Progenitor cell of endocrine pancreas (in vitro differentiated cells): ENCODE measurements around the gene NGLY1. TPM values are rescaled to one million over a fixed set of nuclear protein-coding genes. Genes with fewer than 3 reads are reported as not detected.

Experiments used
- DNase-seq: peaks from one replicate; pipeline ENCODE4 v3.0.0; 2021; ENCODE audit warnings: low spot score; ENCODE audit not compliant: unreplicated experiment
- H3K27ac Mint-ChIP-seq: 2 replicates; pipeline ENCODE4 v1.8.0; 2021; ENCODE audit warnings: mild to moderate bottlenecking, moderate library complexity, mixed read lengths
- H3K27me3 Mint-ChIP-seq: 2 replicates; pipeline ENCODE4 v1.8.0; 2021; ENCODE audit warnings: mixed read lengths
- H3K36me3 Mint-ChIP-seq: 2 replicates; pipeline ENCODE4 v1.8.0; 2022; ENCODE audit warnings: mixed read lengths; ENCODE audit not compliant: insufficient read depth
- H3K4me1 Mint-ChIP-seq: 2 replicates; pipeline ENCODE4 v1.8.0; 2021; ENCODE audit warnings: low read depth, mixed read lengths
- H3K4me3 Mint-ChIP-seq: 2 replicates; pipeline ENCODE4 v1.8.0; 2021; ENCODE audit warnings: low read depth, mild to moderate bottlenecking, moderate library complexity, mixed read lengths
- H3K9me3 Mint-ChIP-seq: 2 replicates; pipeline ENCODE4 v1.8.0; 2021; ENCODE audit warnings: low read depth, mixed read lengths
- CTCF ChIP-seq: fragments of 200-600 bp; sonication (generic); IDR thresholded peaks from one replicate; pipeline ENCODE4 v1.5.0; 2021; ENCODE audit warnings: antibody characterized with exemption, mild to moderate bottlenecking; ENCODE audit not compliant: unreplicated experiment
- total RNA-seq: library from RNA; stranded (reverse); gene quantifications from 2 replicates; pipeline ENCODE4 v1.2.1, GENCODE V29; 2021

Gene NGLY1
- total RNA-seq, 1 donor from 2014 or later: 44.5 TPM

GRCh38 chr3:25749031-25749581 is 34.1 kb downstream of the NGLY1 start:
- no peak for DNase-seq
- H3K36me3 Mint-ChIP-seq: peaks cover 28% of the 10 kb centered on the region
- no peaks in the 10 kb centered on the region for H3K4me1 Mint-ChIP-seq
- H3K27me3 Mint-ChIP-seq: no peaks in the 10 kb centered on the region
- no peak for TF ChIP-seq CTCF
- H3K4me3 Mint-ChIP-seq: no peak overlapping the region
- no peak overlapping the region for H3K27ac Mint-ChIP-seq
- no peaks in the 10 kb centered on the region for H3K9me3 Mint-ChIP-seq

GRCh38 chr3:25748189-25748588 is 35.1 kb downstream of the NGLY1 start:
- no peak overlapping the region for H3K27ac Mint-ChIP-seq
- H3K4me3 Mint-ChIP-seq: no peak overlapping the region
- H3K4me1 Mint-ChIP-seq: no peaks in the 10 kb centered on the region
- no peak for TF ChIP-seq CTCF
- H3K9me3 Mint-ChIP-seq: no peaks in the 10 kb centered on the region
- peaks cover 28% of the 10 kb centered on the region for H3K36me3 Mint-ChIP-seq
- no peak for DNase-seq
- H3K27me3 Mint-ChIP-seq: no peaks in the 10 kb centered on the region

GRCh38 chr3:25747033-25747432 is 36.2 kb downstream of the NGLY1 start:
- H3K4me1 Mint-ChIP-seq: no peaks in the 10 kb centered on the region
- peaks cover 27% of the 10 kb centered on the region for H3K36me3 Mint-ChIP-seq
- no peaks in the 10 kb centered on the region for H3K9me3 Mint-ChIP-seq
- H3K27ac Mint-ChIP-seq: no peak overlapping the region
- no peak for TF ChIP-seq CTCF
- no peaks in the 10 kb centered on the region for H3K27me3 Mint-ChIP-seq
- no peak for DNase-seq
- no peak overlapping the region for H3K4me3 Mint-ChIP-seq

GRCh38 chr3:25744470-25744869 is 38.8 kb downstream of the NGLY1 start:
- H3K4me1 Mint-ChIP-seq: no peaks in the 10 kb centered on the region
- H3K9me3 Mint-ChIP-seq: no peaks in the 10 kb centered on the region
- H3K27me3 Mint-ChIP-seq: no peaks in the 10 kb centered on the region
- H3K27ac Mint-ChIP-seq: no peak overlapping the region
- no peak overlapping the region for H3K4me3 Mint-ChIP-seq
- DNase-seq: no peak
- peaks cover 19% of the 10 kb centered on the region for H3K36me3 Mint-ChIP-seq
- TF ChIP-seq CTCF: no peak

- no peaks in the 10 kb centered on the region for H3K27me3 Mint-ChIP-seq
- no peak for DNase-seq
- H3K4me1 Mint-ChIP-seq: peaks cover 14% of the 10 kb centered on the region
These were observed 55.1 kb downstream of the NGLY1 start for GRCh38 chr3:25728101-25728500.

More at GRCh38 chr3:25728101-25728500, 55.1 kb downstream of the NGLY1 start:
- Mint-ChIP-seq H3K4me3 (no peak overlapping the region), H3K9me3 (no peaks in the 10 kb centered on the region), H3K27ac (no peak overlapping the region), H3K36me3 (peaks cover 10% of the 10 kb centered on the region)
- TF ChIP-seq CTCF: no peak
